Measurements from ENCODE around the gene LARP4B.
"Not testable (repeated sequence)": the region's sequence is repeated elsewhere in the genome, so short reads cannot be mapped to it uniquely, and the experiment has no call there.

The LARP4B gene

GRCh38 chr10:770048-770712, 161.3 kb downstream of the LARP4B start:
- not testable (repeated sequence) for DNase-seq (ENCODE audit: low read depth in 2 of 2)

GRCh38 chr10:767794-768193, 163.7 kb downstream of the LARP4B start:
- no peak for DNase-seq (ENCODE audit: low read depth in 2 of 2)

- no peak for DNase-seq (ENCODE audit: low read depth in 2 of 2)
Observed at GRCh38 chr10:767211-767610, 164.3 kb downstream of the LARP4B start.

GRCh38 chr10:761376-761775, 170.1 kb downstream of the LARP4B start:
- no peak for DNase-seq (ENCODE audit: low read depth in 2 of 2)

GRCh38 chr10:760622-761021, 170.9 kb downstream of the LARP4B start:
- DNase-seq (ENCODE audit: low read depth in 2 of 2): no peak

- DNase-seq (ENCODE audit: low read depth in 2 of 2): no peak
Observed at GRCh38 chr10:759898-760477, 171.5 kb downstream of the LARP4B start.
